ENCODE data around the gene HMCES.
A peak's percentile ranks its signal among the peaks of the same experiment; 100 is the strongest.

The HMCES gene

GRCh38 chr3:129305592-129306091 is 27.0 kb downstream of the HMCES start:
- DNase-seq: peak; percentile 99

- DNase-seq: no peak
Measured at GRCh38 chr3:129308636-129309035, 30.0 kb downstream of the HMCES start.

GRCh38 chr3:129310111-129311011 is 31.7 kb downstream of the HMCES start:
- DNase-seq: peak; percentile 41

- no peak for DNase-seq
Measured at GRCh38 chr3:129311054-129311902, 32.6 kb downstream of the HMCES start.

- no peak for DNase-seq
Measured at GRCh38 chr3:129312021-129312639, 33.5 kb downstream of the HMCES start.

- no peak for DNase-seq
Measured at GRCh38 chr3:129312671-129313414, 34.2 kb downstream of the HMCES start.

- no peak for DNase-seq
Measured at GRCh38 chr3:129313415-129313664, 34.7 kb downstream of the HMCES start.

GRCh38 chr3:129313665-129314385 is 35.2 kb downstream of the HMCES start:
- no peak for DNase-seq

- DNase-seq: peak; percentile 99
Measured at GRCh38 chr3:129314386-129315222, 35.9 kb downstream of the HMCES start.

- DNase-seq: peak; percentile 37
Measured at GRCh38 chr3:129315223-129315997, 36.7 kb downstream of the HMCES start.

- no peak for DNase-seq
Measured at GRCh38 chr3:129315998-129316247, 37.3 kb downstream of the HMCES start.

- DNase-seq: peak; percentile 82
Measured at GRCh38 chr3:129316248-129317013, 37.8 kb downstream of the HMCES start.

GRCh38 chr3:129317014-129317771 is 38.5 kb downstream of the HMCES start:
- no peak for DNase-seq

- no peak for DNase-seq
Measured at GRCh38 chr3:129317848-129318247, 39.2 kb downstream of the HMCES start.

- DNase-seq: no peak
Measured at GRCh38 chr3:129318921-129319320, 40.3 kb downstream of the HMCES start.

- DNase-seq: no peak
Measured at GRCh38 chr3:129320261-129320660, 41.6 kb downstream of the HMCES start.

- DNase-seq: no peak
Measured at GRCh38 chr3:129320825-129321487, 42.3 kb downstream of the HMCES start.

- DNase-seq: no peak
Measured at GRCh38 chr3:129321887-129322286, 43.2 kb downstream of the HMCES start.

All from NCI-H1105 treated with DMSO at 0.1 percent for 48 hours (cell line).